A549 (cell line): Measurements from ENCODE around the gene SNU13.

Source experiments
- BHLHE40 ChIP-seq: IDR thresholded peaks from 2 replicates; pipeline ENCODE4 v1.6.1; 2012; ENCODE audit warnings: low read depth, low read length, inconsistent platforms
- CEBPB ChIP-seq, 2 experiments: fragments of >200 bp in 1 of 2; sonication (Bioruptor Twin) in 1 of 2; formaldehyde crosslinking in 1 of 2; IDR thresholded peaks; 2 replicates each; pipeline ENCODE4 v1.6.1; 2012 to 2016
- CTCF ChIP-seq: fragments of >200 bp; sonication (Bioruptor Twin); formaldehyde crosslinking; IDR thresholded peaks from 3 replicates; pipeline ENCODE4 v1.5.1; 2016
- EP300 ChIP-seq, 2 experiments: fragments of >200 bp; sonication (Bioruptor Twin); formaldehyde crosslinking; IDR thresholded peaks; 2 replicates in 1 of 2; 3 replicates in 1 of 2; pipeline ENCODE4 v1.6.1; 2016 to 2017
- HDAC2 ChIP-seq: fragments of 200-600 bp; sonication (generic); IDR thresholded peaks from 2 replicates; pipeline ENCODE4 v1.6.1; 2016
- MAZ ChIP-seq: fragments of 150-350 bp; IDR thresholded peaks from 2 replicates; pipeline ENCODE4 v1.6.1; 2014; ENCODE audit warnings: antibody characterized with exemption, low read depth, low read length, borderline replicate concordance
- MYC ChIP-seq: IDR thresholded peaks from 2 replicates; pipeline ENCODE4 v1.6.1; 2012; ENCODE audit warnings: mild to moderate bottlenecking, inconsistent platforms, low read length, improper control_type of control experiment, borderline replicate concordance
- NPAS2 ChIP-seq: fragments of 250-450 bp; sonication (Bioruptor Pico); IDR thresholded peaks from 2 replicates; pipeline ENCODE4 v1.8.0; 2022; ENCODE audit warnings: mild to moderate bottlenecking, moderate library complexity, borderline replicate concordance
- POLR2A ChIP-seq: IDR thresholded peaks from 2 replicates; pipeline ENCODE4 v1.6.1; 2012; ENCODE audit warnings: mild to moderate bottlenecking, low read length
- RCOR1 ChIP-seq: fragments of 150-350 bp; IDR thresholded peaks from 2 replicates; pipeline ENCODE4 v1.6.1; 2014; ENCODE audit warnings: antibody characterized with exemption, low read length, low read depth
- TF ChIP-seq, protein P1 (sequence below): IDR thresholded peaks from 2 replicates; pipeline ENCODE4 v1.6.1; 2012
- TF ChIP-seq, protein P2 (sequence below): fragments of 250-450 bp; sonication (Bioruptor Pico); IDR thresholded peaks from 2 replicates; pipeline ENCODE4 v1.5.0; 2021; ENCODE audit warnings: mild to moderate bottlenecking, moderate library complexity, borderline replicate concordance
- TF ChIP-seq, protein P3 (sequence below): IDR thresholded peaks from 2 replicates; pipeline ENCODE4 v1.6.1; 2012; ENCODE audit warnings: low read depth, borderline replicate concordance

DNA sequence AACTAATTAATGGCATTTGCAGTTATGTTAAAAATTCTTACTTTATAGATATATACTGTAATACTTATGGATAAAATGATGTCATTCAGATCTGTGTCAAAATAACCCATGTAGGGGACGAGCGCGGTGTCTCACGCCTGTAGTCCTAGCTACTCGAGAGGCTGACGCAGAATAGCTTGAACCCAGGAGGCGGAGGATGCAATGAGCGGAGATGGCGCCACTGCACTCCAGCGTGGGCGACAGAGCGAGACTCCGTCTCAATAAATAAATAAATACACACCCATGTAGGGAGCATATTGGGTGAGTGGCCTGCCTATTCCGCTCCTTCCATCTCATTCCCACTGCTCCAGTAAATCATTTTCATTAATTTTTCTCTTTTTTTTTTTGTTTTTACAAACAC is 7.1 kb downstream of the SNU13 start:
- TF ChIP-seq, protein P1, sequence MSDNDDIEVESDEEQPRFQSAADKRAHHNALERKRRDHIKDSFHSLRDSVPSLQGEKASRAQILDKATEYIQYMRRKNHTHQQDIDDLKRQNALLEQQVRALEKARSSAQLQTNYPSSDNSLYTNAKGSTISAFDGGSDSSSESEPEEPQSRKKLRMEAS, result no peak
- TF ChIP-seq CTCF (no peak), BHLHE40 (no peak), MAZ (no peak), POLR2A (no peak), CEBPB (IDR thresholded peaks at IDR 0.05) (no peak), MYC (no peak), RCOR1 (no peak), EP300 (IDR thresholded peaks at IDR 0.05) (no peak), HDAC2 (no peak), NPAS2 (CRISPR knock-in tag) (no peak)
- TF ChIP-seq, protein P2, sequence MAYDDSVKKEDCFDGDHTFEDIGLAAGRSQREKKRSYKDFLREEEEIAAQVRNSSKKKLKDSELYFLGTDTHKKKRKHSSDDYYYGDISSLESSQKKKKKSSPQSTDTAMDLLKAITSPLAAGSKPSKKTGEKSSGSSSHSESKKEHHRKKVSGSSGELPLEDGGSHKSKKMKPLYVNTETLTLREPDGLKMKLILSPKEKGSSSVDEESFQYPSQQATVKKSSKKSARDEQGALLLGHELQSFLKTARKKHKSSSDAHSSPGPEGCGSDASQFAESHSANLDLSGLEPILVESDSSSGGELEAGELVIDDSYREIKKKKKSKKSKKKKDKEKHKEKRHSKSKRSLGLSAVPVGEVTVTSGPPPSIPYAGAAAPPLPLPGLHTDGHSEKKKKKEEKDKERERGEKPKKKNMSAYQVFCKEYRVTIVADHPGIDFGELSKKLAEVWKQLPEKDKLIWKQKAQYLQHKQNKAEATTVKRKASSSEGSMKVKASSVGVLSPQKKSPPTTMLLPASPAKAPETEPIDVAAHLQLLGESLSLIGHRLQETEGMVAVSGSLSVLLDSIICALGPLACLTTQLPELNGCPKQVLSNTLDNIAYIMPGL (CRISPR knock-in tag), result no peak
- TF ChIP-seq, protein P3, sequence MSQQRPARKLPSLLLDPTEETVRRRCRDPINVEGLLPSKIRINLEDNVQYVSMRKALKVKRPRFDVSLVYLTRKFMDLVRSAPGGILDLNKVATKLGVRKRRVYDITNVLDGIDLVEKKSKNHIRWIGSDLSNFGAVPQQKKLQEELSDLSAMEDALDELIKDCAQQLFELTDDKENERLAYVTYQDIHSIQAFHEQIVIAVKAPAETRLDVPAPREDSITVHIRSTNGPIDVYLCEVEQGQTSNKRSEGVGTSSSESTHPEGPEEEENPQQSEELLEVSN, result no peak
